WERI-Rb-1 (cell line): ENCODE measurements around the gene HIVEP2.
A peak's percentile ranks its signal among the peaks of the same experiment; 100 is the strongest.

Experiments used
- DNase-seq: peaks from one replicate; pipeline ENCODE4 v3.0.0-alpha.2; 2020
- H3K27ac ChIP-seq: fragments of 250-450 bp; sonication (Bioruptor Pico); 2 replicates; pipeline ENCODE4 v1.5.1; 2020; ENCODE audit warnings: mild to moderate bottlenecking, moderate library complexity
- H3K27me3 ChIP-seq: fragments of 250-450 bp; sonication (Bioruptor Pico); 2 replicates; pipeline ENCODE4 v1.5.1; 2021; ENCODE audit warnings: mild to moderate bottlenecking, low read depth, moderate library complexity; ENCODE audit not compliant: insufficient read depth, severe bottlenecking
- H3K36me3 ChIP-seq: fragments of 250-450 bp; sonication (Bioruptor Pico); 2 replicates; pipeline ENCODE4 v1.5.1; 2020; ENCODE audit warnings: mild to moderate bottlenecking, moderate library complexity
- H3K4me3 ChIP-seq: 2 replicates; pipeline ENCODE4 v1.5.1; 2011; ENCODE audit warnings: low read depth, mild to moderate bottlenecking, control low read depth, low read length
- H3K9me3 ChIP-seq: fragments of 250-450 bp; sonication (Bioruptor Pico); 2 replicates; pipeline ENCODE4 v1.5.1; 2021; ENCODE audit warnings: mild to moderate bottlenecking, moderate library complexity; ENCODE audit not compliant: severe bottlenecking
- CTCF ChIP-seq: IDR thresholded peaks from 2 replicates; pipeline ENCODE4 v1.5.1; 2011; ENCODE audit warnings: low read depth, mild to moderate bottlenecking, control low read depth, inconsistent platforms, low read length

HIVEP2 gene

GRCh38 chr6:142940487-142940886 lies 4.5 kb downstream of the HIVEP2 start:
- Histone ChIP-seq H3K27me3 (peaks cover 5% of the 10 kb centered on the region), H3K36me3 (no peaks in the 10 kb centered on the region), H3K27ac (no peak overlapping the region), H3K9me3 (no peaks in the 10 kb centered on the region), H3K4me3 (no peak overlapping the region)
- no peak for DNase-seq
- TF ChIP-seq CTCF: no peak

GRCh38 chr6:142938510-142938909 lies 6.5 kb downstream of the HIVEP2 start:
- H3K27ac ChIP-seq: no peak overlapping the region
- H3K27me3 ChIP-seq: no peaks in the 10 kb centered on the region
- no peak overlapping the region for H3K4me3 ChIP-seq
- H3K36me3 ChIP-seq: no peaks in the 10 kb centered on the region
- H3K9me3 ChIP-seq: no peaks in the 10 kb centered on the region
- TF ChIP-seq CTCF: no peak
- no peak for DNase-seq

- H3K4me3 ChIP-seq: no peak overlapping the region
- H3K9me3 ChIP-seq: no peaks in the 10 kb centered on the region
- H3K36me3 ChIP-seq: no peaks in the 10 kb centered on the region
- TF ChIP-seq CTCF: no peak
- no peak overlapping the region for H3K27ac ChIP-seq
- no peaks in the 10 kb centered on the region for H3K27me3 ChIP-seq
- peak; percentile 51 for DNase-seq
These were observed 7.0 kb downstream of the HIVEP2 start for GRCh38 chr6:142937986-142938385.

- TF ChIP-seq CTCF: no peak
- H3K36me3 ChIP-seq: no peaks in the 10 kb centered on the region
- H3K9me3 ChIP-seq: no peaks in the 10 kb centered on the region
- H3K4me3 ChIP-seq: no peak overlapping the region
- DNase-seq: no peak
- H3K27me3 ChIP-seq: no peaks in the 10 kb centered on the region
- H3K27ac ChIP-seq: no peak overlapping the region
These were observed 9.1 kb downstream of the HIVEP2 start for GRCh38 chr6:142935553-142936517.

GRCh38 chr6:142934599-142934998 lies 10.4 kb downstream of the HIVEP2 start:
- Histone ChIP-seq H3K36me3 (no peaks in the 10 kb centered on the region), H3K27me3 (no peaks in the 10 kb centered on the region), H3K27ac (no peak overlapping the region), H3K4me3 (no peak overlapping the region), H3K9me3 (no peaks in the 10 kb centered on the region)
- no peak for TF ChIP-seq CTCF
- no peak for DNase-seq

- no peak for TF ChIP-seq CTCF
- H3K4me3 ChIP-seq: no peak overlapping the region
- H3K27me3 ChIP-seq: no peaks in the 10 kb centered on the region
- H3K36me3 ChIP-seq: no peaks in the 10 kb centered on the region
- H3K27ac ChIP-seq: no peak overlapping the region
- no peak for DNase-seq
- no peaks in the 10 kb centered on the region for H3K9me3 ChIP-seq
These were observed 10.9 kb downstream of the HIVEP2 start for GRCh38 chr6:142934106-142934505.
